ENCODE measurements around the gene KCNJ10.

GRCh38 chr1:159983681-159984080, 86.3 kb downstream of the KCNJ10 start:
- no peak for TF ChIP-seq CTCF (IDR thresholded peaks at IDR 0.05; ENCODE audit: low read length)
- no peak for TF ChIP-seq EZH2 (optimal IDR thresholded peaks at IDR 0.05; ENCODE audit: low read depth, low read length)

Measured in MM.1S (cell line).